Measurements from ENCODE around the gene RHBG.

RHBG gene

DNA sequence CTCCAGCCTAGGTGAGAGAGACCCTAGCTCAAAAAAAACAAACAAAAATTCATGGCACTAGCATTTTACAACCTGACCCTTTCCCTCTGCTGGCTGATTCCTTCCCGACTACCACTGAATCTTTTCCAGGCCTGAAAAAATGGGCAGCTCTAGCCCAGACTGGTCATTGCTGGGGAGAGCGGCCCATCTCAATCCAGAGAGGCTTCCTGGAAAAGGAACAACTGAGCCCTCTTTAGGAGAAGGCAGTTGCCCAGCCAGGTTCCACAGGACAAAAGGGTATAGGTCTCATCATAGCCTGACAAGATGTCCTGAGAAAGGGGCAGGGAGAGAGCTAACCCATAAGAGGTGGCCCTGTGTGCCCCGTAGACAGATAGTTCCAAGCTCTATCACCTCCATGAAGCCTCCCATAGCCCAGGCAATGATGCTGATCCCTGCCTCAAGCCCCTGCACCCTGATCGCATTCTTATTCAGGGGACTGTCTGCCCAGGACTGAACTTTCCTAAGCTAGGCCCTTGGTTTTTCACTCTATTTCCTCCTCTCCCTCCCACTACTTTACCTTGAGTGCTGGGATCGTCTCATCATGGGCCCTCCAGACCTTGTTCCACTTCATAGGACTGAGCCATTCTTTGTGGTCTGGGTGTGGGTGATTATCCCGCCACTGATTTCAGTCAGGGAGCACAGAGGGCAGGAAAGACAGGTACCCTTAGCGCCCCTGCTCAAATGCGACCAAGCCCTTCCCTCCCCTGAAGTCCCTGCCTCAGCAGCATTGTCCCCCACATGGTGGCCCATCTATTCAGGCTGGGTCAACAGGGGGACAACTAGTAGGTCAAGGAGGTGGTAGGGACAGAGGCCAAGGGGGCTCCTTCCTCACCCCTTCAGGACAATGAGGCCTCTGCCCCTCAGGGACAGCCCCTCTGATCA lies 18.2 kb downstream of the RHBG start:
- no peak for DNase-seq

GRCh38 chr1:156387870-156388173 lies 18.8 kb downstream of the RHBG start:
- no peak for DNase-seq

DNA sequence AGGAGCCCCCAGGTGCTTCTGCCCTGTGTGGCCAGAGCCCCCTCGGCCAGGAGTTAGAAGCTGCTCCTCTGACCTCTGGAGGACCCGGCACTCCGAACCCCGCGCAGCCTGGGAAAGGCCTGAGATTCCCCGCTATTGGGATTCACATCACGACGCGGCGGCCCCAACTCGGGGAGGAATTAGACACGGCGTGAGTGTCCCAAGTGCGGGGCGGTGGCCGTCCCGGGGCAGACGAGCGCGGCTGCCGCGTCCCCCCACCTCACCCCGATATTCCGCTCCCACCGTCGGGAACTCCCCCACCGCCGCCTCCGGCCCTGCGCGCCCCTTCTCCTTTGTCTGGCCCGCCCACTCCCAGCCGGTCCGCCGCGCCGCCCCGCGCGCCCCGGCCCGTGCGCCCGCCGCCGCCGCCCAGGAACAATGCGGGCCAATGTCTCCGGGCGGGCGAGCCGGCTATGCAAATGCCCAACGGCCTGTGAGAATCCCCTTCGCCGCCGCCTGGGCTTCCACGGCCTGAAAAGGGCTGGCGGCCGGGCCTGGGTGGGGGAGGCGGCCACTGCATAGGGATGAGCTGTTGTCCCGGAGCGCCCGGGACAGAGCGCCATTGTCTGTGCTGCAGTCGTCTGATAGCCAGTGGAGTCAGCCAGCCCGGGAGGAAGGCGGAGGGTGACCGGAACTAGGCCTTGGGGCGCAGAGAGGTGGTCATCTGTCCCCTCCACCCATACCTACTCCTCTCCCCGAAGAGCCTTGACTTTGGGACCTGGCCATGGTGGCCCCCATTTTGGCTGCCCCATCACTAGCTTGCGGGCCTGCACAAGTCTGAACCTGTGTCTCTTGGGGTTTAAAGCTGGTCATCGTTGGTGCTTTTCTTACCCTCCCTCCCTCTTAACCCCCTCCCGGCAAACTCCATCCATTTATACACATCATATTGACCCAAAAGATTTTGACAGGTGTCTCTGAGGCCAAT lies 19.4 kb downstream of the RHBG start:
- DNase-seq: no peak

DNA sequence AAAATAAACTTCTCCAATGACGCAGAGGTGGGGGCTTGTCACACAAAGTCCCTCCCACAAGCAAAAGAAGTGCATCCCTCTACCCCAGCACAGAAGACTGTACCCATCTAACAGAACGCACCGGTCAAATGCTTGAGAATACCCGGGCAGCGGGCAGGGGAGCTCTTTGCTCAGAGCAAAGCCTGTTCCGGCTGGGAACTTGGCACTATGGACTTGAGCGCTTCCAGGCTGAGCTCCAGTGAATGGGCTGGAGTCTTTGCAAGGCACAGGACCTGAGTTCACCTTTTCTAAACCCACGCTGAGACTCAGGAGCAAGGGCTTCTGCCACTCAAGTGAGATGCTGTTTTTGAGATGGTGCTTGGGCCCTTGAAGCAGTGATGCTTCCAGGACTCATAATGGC lies 20.3 kb downstream of the RHBG start:
- no peak for DNase-seq

DNA sequence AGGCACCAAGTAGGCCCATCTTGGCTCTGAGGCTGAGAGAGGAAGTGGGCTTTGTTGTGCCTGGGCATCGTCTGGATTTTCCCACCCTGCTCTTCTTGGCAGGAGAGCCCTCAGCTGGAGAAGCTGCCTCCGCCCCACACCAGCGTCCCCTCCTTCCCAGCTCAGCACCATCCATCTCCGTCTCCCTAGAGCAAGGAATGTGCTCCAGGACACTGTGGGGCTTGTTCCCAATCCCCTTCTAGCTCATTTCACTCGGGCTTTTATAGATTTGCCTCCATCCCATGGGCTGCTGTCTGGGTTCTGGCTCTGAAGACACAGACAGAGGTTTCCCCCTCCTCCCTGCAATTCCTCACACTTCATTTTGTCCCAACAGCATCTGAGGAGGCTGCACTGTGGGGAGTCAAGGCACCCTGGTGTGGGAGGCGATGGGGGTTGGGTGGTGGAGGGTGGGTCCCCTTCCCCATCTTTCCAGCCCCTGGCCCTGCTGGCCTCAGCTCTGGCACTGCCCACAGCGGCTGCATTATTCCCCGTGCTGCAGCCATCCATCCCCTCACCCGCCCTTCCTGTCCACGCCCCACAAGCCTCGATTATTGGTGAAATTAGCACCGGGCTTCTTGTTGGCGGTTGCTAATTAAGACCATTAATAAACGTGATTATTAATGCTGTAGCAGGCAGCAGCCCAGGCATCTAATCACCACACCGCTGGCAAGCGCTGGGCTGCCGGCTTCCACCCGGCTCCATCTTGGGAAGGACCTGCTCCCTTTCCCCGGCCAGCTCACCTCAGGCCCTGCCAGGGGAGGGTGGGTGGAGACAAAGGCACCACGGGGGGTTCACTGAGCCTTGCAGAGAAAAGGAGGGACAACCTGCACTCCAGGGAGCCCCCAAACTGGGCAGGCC lies 21.7 kb downstream of the RHBG start:
- no peak for DNase-seq

DNA sequence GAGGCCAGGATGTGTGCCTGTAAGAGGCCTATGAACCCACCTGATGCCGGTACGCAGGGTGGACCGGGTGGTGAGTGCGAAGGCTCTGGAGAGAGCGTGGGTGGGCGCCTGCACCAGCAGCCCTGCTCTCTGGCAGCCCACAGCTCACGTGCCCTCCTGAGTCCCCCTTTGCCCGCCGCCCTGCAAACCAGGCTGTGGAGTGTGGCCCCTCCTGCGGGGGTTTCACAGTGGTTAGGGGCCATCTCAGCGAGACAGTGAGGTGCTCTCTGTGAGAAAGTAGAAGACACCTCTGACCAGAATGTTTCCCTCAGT lies 22.3 kb downstream of the RHBG start:
- no peak for DNase-seq

DNA sequence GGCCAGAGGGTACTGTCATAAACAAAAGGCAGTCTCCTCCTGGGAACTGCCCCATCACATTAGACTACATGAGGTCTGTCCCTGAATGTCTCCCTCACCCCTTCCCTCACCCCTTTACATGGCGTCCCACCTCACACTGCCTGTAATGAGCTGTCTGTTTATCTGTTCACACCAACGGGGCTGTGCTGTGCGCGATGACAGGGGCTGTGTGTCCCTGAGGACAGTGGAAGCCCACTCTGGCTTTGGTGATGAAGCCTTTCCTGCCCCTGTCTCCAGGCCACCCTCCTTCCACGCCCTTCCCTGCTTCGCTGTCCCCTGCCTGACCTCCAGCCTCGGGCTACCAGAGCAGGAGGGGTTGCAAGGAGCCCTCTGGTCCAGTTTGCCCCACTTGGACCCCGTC lies 22.7 kb downstream of the RHBG start:
- no peak for DNase-seq

- no peak for DNase-seq
Measured at GRCh38 chr1:156392452-156392853, 23.4 kb downstream of the RHBG start.

- DNase-seq: no peak
Measured at GRCh38 chr1:156393095-156393494, 24.1 kb downstream of the RHBG start.

DNA sequence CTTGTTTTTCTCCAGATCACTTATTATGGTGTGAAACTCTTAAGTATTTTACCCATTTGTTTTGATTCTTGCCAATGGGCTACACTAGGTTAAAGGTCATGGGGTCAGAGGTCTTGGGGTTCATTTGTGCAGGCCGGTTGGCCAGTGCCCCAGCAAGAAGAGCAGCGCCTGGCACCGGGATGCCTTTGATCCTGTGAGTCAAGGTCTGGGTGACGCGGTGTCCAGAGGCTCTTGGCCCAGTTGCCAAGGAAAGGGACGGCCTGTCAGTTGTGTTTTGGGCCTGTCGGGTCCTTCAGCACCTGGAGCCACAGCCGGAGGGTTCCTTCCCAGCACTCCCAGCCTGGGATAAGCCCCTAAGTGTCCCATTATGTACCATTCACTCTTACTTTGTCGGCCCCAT lies 25.1 kb downstream of the RHBG start:
- DNase-seq: no peak

DNA sequence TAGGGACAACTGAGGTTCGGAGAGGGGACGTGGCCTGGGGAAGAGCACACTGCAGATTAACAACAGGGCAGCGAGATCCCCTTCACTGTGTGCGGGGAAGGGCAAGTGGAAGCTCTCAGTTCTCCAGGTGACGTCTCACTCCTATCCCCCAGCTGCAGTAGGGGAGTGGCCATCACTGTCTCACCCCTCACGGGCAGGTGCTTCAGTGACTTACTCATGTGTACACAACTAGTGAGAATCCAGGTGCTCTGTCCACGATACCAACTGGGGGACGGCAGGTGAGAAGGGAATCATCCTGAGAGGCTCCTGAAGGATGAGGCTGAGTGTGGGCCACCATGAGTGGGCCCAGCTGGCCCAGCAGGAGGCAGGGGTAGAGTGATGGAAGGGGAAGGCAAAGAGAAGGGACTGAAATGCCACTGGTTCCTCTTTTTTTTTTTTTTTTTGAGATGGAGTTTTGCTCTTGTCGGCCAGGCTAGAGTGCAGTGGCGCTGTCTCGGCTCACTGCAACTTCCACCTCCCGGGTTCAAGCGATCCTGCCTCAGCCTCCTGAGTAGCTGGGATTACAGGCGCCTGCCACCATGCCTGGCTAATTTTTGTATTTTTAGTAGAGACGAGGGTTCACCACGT lies 25.9 kb downstream of the RHBG start:
- no peak for DNase-seq

GRCh38 chr1:156399355-156400125 lies 30.5 kb downstream of the RHBG start:
- no peak for DNase-seq

GRCh38 chr1:156400191-156400935 lies 31.4 kb downstream of the RHBG start:
- no peak for DNase-seq

- DNase-seq: no peak
Measured at GRCh38 chr1:156401041-156401574, 32.1 kb downstream of the RHBG start.

DNA sequence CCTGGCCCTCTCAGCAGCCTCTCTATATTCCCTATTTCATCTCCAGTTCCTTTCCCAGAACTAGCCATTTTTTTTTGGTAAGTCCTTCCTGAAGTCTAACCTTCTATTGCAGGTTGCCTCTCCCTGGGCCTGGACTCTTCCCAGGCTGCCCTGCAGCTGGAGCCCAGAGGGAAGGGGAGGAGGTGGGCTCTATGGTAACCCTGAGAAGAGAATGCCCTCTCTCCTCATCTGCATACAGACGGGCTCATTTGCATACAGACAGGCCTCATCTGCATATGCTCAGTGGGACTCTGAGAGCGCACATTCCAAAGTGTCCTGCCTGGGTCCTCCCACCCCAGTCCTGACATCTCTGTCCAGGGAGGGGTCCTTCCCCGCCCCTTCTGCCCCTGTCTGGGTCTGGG lies 32.7 kb downstream of the RHBG start:
- no peak for DNase-seq

GRCh38 chr1:156402331-156403020 lies 33.5 kb downstream of the RHBG start:
- no peak for DNase-seq

DNA sequence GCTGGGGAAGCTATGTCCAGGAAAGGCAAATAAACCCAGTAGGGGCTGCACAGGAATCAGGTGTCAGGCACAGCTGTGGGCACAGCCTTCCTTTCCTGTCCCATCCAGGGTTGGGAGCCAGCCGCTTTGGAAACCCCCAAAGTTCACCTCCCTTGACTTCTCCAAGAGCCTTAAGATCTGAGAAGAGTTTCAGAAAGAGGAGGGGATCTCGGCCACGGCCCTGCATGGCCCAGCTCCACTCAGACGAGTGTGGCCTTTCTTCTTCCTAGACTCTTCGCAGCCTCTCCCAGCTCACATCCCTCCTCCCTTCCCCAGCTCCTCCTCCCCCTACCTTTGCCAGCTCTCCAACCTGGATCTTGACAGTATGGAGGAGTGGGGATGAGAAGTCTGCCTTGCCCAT lies 36.7 kb downstream of the RHBG start:
- no peak for DNase-seq

DNA sequence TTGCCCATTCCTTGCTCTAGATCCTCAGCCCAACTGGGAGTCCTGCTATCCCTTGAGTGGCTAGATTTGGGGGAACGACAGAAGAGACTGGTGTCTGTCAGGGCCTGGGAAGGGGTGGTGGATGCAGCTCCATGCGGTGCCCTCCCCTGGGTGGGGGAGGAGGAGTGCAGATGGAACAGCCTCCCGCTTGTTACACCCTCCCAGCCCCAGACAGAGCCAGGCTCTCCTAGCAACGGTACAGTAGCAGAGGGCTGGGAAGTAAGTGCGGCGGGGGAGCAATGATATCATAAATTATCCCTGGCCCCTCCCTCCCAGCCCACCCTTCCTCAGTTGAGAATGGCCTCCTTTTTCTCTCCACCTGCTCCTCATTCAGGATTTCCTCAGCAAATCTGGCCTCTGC lies 37.2 kb downstream of the RHBG start:
- no peak for DNase-seq

DNA sequence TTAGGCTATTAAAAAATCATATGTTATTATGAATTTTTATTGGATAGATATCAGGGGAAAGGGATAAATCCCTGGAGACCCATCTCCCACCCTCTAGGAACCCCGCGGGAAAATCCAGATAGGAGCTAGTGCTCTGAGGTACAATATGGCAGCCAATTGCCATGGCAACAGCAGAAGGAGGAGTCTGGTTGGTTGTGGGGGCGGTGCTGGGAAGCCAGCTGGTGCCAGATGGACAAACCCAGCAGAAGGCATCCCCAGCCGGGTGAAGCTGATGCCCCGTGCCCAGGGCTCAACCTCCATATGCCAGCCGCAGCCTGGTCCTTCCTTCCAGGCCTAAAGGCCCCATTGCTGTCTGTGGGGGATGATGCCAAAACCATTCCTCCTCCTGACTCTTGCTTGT lies 38.3 kb downstream of the RHBG start:
- no peak for DNase-seq

DNA sequence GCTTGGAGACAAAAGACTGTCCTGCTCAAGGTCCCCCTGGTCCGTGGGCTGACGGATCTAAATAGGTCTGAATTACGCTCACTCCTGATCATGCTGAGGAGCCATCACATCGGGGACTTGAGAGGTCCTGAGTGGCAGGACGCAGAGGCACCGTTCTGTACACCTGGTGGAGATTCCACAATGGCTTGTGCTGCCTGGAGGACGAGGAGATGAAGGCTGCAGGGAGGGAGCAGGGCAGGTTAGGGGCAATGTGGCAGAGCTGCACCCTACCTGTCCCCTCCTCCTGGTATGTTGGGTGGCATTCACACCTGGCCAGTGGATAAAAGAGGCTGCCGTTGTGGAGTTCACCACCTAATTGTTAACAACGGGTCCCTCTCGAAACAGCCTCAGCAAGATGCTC lies 38.7 kb downstream of the RHBG start:
- DNase-seq: no peak
